ENCODE data around the gene GXYLT1.
"Not testable (repeated sequence)": the region's sequence is repeated elsewhere in the genome, so short reads cannot be mapped to it uniquely, and the experiment has no call there.

The GXYLT1 gene

DNA sequence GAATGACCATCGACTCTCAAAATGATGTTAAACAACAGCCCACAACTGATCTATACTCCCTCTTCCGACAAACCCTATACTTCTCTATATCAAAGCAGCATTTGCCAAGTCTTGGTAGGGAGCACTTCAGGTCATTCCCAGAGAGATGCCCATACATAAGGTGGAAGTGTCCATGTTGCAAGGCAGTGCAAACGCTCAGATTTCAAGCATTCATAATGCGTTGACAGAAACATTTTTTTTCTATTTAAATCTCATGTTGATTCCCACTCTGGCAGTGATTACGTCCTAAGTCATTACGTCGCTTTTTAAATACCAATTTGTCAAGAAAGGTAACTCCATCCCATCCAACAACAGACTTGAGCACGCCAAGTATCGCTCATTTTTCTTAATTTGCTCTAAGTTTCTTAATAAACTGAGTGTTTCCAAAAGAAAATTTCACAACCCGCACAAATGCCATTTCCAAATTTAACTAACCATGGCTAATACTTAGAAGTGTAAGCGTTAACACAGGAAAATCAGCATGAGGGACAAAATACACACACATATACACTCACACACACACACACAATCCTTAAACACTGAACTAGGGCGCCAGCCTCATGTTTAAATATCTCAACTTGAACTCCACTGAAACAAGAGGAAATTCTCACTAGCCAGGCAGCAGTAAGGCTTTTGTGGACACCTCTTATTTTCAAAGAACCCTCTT is 1.1 kb downstream of the GXYLT1 start:
- DNase-seq: peak in 1 of 2 experiments; percentile 8

DNA sequence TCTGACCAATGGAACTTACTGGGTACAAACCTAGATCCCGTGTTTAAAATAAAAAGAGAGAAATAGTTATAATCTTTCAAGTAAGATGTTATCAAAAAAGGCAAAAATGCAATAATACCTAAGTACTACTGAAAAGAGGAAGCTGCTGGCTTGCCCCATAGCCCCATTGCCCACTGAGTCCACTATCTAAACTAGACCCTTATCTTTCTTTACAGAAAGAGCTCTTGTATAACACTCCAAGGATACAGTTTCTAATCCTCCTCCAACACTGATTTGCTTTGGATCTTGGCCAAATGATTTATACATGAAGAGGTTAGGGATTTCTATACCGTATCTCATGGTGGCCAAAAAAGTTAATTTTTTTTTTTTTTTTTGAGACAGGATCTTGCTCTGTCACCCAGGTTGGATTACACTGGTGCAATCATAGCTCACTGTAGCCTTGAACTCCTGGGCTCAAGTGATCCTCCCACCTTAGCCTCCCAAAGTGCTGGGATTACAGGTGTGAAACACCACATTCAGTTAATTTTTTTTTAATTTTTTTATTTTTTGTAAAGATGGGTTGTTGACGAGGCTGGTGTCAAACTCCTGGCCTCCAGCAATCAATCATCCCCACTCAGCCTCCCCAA is 2.6 kb downstream of the GXYLT1 start:
- DNase-seq: no peak

DNA sequence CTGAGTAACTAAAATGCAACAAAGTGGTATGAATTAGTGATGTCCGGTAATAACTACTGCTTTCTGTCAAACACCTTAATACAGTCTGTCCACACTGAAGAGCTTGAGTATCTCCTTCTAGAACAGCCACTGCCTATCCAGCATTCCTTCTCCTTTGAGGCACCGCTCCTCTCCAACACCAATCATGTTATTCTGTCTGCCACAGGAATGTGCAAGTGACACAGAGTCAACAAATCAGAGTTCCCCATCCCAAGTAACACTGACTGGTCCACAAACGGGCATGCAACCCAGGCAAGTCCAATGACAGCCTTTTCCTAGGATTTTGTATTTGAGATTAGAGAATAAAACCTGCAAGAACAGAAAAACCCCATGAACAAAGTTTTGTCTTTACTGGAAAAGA is 3.8 kb downstream of the GXYLT1 start:
- DNase-seq: no peak

DNA sequence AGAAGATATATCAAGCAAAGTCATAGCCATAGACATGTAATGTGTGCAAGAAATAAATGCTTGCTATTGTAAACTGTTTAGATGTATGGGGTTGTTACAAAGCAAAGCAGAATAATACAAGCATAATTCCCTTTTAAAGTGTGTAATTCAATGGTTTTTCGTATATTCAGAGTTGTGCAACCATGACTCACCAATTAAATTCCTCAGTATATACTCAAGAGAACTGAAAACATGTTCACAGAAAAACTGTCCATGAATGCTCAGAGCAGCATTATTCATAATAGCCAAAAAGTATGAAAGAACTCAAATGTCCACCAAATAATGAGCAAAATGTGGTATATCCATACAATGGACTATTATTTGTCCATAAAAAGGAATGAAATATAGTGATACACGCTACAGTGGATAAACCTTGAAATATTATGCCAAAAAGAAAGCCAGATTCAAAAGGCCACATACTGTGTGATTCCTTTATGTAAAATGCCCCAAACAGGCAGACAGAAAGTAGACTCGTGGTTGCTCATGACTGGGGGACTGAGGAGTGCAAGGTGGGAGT is 9.3 kb downstream of the GXYLT1 start:
- DNase-seq: no peak

DNA sequence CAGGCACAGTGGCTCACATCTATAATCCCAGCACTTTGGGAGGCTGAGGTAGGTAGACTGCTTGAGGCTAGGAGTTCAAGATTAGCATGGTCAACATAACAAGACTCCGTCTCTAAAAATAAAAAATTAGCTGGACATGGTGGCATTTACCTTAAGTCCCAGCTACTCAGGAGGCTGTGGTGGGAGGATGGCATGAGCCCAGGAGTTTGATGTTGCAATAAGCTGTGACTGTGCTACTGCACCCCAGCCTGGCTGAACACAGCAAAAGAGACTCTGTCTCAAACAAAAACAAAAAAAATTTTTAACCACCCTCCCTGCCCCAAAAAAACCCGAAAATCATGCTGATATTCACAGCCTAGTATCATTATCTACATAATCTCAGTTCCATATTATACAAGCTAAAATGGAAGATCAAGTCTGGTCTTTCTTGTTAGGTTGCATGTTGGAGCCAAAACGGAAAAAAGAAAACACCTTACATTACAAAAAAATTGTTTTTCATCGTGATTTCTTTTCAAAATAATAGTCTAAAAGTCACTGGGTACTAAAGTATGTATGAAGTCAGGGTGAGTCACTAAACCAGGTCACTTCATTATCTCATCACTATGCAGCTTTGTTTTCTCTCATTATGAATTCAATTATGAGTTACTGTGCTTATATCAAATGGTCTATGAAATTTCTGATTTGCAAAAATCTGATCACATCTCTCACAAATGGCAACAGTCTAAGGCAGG is 13.8 kb downstream of the GXYLT1 start:
- DNase-seq: no peak

DNA sequence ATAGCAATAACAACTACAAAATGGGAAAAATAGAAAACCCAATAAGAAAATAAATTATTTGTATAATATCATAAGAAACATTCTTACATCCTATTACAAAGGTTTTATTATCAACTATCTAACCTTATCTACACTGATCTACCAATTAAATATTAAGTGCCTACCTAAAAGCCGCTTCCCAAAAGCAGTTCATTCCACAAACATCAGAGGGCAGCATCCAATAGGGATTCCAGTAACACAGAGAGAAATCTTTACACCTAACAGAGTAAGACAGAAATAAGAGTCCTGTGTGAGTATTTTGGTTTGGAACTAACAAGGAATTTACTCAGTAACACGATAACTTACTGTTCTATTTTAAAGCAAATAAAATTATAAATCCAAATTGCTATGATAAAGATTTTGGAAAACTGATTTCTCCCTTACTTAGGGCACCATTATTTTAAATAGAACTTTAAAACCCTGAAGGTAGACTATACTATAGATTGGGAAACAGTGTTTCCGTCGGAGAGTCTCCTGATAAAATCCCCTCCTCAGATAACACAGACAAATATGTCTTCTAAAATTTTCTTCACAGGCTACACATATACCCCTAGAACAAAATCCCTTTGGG is 15.0 kb downstream of the GXYLT1 start:
- DNase-seq: peak in 1 of 2 experiments; percentile 63

DNA sequence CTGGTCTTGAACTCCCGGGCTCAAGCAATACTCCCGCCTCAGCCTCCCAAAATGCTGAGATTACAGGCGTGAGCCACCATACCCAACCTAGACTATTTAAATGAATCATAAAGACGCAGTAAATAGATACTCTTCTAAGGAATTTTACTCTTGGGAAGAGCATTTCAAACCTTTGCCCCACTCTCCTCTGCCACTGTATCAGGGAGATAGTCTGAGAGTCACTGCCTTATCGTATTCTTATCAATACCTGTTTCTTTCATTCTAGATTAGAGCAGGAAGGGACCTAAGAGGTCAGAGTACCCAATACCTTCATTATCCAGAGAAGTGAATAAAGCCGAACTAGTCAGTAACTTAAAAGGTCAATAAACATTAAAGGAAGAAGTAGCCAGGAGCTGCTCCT is 15.8 kb downstream of the GXYLT1 start:
- DNase-seq: no peak

DNA sequence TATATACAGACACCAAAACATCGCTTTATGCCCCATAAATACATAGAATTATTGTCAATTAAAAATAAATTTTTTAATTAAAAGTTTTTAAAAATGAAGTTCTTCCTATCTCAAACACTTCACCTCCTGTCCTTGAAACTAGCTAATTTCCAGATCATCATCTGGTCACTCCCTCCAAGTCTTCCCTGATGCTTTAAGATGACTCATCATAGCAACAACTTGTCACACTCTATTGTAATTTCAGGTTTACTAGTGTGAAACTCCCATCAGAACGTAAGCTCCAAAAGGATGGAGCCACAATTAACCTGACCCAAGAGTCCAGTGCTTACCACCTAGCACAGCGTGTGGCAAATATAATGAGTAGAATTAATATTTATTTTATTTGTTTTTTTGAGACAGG is 16.3 kb downstream of the GXYLT1 start:
- DNase-seq: no peak

DNA sequence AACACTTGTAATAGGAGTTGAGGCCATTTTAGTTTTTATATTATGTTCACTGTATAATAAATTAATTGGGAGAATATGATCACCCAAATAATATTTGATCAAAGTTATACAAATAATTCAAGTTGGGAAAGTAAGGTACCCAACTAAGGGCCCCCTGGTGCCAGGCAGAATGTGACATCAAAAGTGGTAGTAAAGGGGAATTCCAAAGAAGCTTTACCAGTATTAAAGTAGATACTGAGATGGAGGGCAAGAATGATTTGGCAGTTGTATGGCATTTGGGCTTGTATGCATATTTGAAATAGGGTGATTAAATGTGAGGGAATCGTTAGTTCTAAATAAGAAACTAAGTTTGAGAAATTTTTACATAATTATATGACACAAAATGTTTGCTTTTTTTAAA is 17.7 kb downstream of the GXYLT1 start:
- DNase-seq: no peak

DNA sequence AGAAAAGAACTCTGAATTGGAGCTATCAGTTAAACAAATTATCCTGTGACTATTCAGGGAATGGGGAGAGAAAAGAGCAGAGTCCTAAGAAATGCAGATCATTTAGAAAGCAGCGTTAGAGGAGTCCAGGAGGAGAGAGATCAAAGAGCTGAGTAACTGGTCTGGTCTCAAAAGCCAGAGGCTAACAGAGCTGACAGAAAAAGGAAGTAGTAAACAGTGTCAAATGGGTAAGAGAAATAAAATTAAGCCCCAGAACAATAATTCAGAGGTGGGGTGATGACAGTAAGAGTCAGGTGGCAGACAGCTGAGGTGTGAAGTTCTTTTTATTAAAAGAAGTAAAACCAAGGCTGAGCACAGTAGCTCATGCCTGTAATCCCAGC is 19.3 kb downstream of the GXYLT1 start:
- no peak for DNase-seq

DNA sequence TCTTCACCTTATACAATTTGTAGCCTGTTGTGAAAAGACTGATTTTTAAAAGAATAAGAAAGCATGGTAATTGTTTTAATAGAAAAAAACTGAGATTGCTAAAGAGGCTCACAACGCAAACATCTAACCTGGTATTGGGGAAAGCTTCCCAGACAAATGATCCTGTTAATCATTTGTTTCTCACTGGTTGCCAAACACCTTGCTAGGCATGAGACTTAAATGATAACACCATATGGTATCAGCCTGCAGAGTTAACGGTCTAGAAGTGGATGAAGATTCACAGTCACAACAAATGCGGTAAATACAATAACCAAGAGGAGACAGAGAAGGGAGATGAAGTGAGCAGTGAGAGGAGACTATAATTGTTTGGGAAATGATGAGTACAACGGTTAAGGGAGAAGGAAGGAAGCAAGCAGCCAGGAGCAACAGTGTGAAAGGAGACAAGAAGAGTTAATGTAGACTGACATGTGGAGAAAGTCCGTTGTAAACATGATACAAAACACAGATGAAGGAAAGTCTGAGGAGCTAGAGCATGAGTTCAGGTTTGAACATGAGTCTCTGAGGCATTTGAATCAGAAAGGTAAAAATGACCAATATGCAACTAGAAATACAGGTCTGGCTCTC is 19.8 kb downstream of the GXYLT1 start:
- DNase-seq: no peak

DNA sequence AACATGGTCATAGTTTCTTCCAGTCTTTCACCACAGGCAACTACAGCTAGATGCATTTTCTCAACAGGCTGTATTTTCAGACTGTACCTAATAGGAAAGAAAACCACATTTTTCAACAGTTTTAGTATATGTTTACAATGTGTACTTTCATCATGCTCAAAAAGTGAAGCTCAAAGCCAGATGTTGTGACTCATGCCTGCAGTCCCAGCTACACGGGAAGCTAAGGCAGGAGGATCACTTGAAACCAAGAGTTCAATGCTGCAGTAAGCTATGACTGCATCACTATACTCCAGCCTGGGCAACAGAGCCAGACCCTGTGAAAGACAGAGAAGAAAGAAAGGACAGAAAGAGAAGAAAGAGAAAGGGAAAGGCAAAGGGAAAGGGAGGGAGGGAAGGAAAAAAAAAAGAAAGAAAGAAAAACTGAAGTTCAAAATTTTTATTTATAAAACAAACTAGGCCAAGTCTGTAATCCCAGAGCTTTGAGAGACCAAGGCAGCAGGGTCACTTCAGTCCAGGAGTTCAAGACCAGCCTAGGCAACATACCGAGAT is 25.5 kb downstream of the GXYLT1 start:
- no peak for DNase-seq

DNA sequence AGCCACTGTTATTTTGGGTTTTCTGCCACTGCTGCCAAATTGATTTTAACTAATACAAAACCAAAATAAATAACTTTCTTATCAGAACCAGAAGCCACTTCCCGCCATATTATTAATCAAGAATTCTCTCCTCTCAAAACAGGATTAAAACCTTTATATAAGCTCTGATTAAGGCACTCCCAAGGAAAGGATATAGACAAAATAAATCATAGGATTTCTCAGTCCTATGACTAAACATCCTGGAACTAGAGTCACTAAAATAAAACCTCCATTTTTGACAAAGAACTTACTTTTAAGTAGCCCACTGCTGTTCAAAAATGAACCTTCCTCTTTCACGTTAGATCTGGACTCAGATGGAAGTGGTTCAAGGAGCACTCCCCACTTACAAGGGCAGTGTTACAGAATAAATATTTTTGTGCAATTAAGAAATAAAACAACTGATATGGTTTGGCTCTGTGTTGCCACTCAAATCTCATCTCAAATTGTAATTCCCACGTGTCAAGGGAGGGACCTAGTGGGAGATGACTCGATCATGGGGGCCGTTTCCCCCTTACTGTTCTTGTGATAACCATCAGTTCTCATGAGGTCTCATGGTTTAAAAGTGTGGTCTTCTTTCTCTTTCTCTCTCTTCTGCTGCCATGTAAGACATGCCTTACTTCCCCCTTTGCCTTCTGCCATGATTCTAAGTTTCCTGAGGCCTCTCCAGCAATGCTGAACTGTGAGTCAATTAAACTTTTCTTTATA is 26.4 kb downstream of the GXYLT1 start:
- no peak for DNase-seq

DNA sequence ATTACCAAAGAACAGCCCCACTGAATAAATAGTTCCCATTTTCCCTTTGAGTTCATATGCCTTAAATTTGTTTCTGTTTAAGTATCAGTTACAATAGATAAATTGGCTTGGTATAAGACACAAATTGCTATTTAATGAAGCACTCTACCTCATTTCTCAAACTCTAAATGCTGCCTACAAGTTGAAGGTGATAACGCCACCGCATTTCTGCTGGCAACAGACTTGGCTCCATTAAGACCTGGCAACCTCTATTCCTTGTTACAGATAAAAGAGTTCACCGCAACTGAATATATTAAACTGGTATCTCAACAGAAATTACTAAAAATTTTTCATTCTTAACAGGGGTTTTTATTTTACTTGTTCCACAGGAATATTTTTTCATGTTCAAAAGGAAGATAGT is 35.6 kb downstream of the GXYLT1 start:
- DNase-seq: no peak

DNA sequence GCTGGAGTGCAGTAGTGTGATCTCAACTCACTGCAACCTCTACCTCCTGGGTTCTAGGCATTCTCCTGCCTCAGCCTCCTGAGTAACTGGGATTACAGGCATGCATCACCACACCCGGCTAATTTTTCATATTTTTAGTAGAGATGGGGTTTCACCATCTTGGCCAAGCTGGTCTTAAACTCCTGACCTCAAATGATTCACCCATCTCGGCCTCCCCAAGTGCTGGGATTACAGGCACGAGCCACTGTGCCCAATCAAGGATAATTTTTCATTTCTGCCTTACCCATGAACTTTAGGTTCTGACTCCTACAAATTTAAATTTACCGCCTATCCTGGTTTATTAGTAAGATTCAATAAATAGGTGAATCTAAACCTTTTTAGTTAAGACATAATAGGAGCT is 37.9 kb downstream of the GXYLT1 start:
- DNase-seq: not testable (repeated sequence)

DNA sequence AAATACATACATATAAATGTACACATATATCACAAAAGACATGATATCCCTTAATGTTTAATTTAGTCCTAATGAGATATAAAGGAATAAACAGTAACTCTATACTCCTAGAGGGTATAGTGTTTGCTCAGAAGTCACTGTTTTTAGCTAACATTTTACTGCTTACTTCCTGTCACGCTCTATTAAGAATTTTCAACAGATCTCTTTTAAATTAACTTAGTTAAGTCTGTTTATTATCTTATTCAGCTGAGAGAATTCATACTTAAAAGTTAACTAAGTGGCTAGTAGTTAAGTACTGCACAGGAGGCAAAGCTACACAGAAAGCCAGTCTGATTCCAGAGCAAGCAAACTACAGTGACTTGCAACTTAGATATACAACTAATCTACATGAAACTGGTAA is 39.9 kb downstream of the GXYLT1 start:
- DNase-seq: no peak

DNA sequence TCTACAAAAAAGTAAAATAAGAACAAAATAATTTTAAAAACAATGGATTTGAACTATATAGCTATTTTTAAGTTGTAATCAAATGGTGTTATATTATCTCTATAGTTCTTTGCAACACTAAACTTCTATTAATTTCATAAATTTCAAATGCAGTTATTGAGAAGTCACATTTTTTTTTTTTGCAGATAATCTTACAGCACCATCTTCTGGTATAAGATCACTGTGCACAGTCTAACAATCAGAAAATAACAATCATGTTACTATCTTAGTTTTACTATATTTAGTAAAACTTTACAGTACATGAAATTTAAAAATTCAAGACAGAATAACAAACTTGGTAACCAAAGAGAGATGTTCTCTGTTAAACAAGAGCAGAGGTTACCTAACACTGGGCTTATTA is 40.6 kb downstream of the GXYLT1 start:
- DNase-seq: no peak

DNA sequence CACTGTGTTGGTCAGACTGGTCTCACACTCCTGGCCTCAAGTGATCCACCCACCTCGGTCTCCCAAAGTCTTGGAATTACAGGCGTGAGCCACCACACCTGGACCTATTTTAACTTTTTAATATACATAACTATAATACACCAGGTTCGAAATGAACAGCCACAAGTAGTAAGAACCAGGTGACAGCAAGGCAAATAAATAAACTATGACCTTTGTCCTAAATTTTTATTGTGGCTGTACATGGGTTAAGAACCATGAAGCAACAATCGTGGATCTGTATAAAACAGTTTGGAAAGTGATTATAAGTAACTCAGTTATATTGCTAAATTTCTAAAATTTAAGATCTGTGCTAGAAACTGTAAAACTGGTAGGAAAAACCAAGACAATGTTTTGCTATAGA is 41.5 kb downstream of the GXYLT1 start:
- no peak for DNase-seq

DNA sequence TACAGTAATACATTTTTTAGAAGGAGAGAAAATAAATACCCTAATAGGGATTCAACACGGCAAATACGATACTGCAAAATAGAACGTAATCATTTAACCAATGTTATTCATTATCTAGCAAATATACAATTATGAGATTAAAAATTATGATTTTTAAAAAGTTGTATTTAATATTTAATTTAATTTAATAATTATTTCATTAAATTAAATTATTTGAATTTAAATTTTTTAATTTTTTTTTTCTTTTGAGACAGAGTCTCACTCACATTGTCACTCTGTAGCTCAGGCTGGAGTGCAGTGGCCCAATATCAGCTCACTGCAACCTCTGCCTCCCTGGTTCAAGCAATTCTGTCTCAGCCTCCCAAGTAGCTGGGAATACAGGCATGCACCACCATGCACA is 42.0 kb downstream of the GXYLT1 start:
- DNase-seq: no peak

DNA sequence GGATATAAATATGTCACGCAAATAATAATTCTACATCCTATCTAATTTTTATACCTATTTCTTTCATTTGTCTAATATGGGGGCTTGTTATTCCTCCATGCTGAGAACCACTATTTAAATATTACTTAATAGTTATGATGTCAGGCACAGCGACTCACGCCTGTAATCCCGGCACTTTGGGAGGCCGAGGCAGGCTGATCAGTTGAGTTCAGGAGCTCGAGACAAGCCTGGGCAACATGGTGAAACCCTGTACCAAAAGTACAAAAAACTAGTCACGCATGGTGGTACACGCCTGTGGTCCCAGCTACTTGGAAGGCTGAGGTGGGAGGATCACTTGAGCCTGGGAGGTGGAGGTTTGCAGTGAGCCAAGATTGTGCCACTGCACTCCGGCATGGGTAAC is 45.2 kb downstream of the GXYLT1 start:
- DNase-seq: no peak

DNA sequence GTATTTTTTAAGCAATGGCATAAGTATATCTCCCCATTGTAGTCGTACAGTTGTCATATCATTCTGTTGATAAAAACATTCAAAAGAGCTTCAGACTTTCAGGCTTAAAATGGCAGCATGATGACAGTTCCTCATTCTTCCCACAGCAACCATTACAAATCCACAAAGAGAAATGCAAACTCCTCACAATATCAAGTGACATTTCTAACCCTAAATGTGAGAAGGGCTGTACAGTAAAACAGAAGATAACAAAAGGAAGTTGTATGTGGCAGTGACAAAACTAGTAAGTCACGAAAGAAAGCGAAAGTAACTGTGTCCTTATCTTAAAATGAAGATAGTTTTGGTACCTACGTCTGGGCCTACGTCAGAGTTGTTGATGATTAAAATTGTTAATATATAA is 46.7 kb downstream of the GXYLT1 start:
- no peak for DNase-seq

DNA sequence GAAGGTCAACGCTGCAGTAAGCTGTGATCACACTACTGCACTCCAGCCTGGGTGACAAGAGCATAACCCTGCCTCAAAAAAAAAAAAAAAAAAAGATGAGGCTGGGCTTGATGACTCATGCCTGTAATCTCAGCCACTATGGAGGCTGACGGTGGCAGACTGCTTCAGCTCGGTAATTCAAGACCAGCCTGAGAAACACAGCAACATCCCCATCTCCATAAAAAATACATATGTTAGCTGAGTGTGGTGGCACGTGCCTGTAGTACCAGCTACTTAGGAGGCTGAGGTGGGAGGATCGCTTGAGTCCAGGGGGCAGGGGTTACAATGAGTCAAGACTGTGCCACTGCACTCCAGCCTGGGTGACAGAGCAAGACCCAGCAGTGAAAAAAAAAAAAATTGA is 50.4 kb downstream of the GXYLT1 start:
- no peak for DNase-seq

All from SW 1271 (cell line).